ENCODE data around the gene LYPD5.

LYPD5 gene

DNA sequence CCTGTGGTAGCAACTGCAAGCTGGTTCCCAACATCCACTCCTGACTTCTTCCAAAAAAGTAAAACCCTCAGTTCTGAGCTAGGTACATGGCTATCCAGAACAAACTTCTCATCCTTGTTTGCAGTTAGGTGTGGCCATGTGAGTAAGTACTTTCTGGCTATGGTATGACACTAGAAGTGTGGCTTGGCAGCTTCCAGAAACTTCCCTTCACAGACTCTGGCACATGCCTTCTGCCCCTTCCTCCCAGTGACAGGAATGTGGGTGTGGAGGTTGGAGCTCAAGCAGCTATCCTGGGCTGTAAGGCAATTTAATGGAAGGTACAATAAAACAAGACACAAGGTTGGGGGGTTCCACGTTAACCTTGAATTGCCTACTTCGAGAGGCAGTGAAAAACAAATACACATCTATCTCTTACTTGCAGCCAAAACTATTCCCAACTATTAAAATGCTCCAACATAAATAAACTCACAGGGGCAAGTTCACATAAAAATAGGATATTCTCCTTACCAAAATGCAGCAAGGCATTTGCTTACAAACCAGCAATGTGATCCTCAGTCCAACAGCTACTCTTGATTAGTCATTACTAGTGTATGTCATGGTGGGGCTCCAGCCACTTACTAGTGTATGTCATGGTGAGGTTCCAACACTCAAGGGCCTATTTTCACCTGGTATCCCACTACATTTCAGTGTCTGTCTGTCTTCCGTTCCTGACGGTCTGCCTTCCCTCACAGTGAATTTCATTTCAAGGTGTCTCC is 50.6 kb downstream of the LYPD5 start:
- no peak for DNase-seq (ENCODE audit: low read depth)

GRCh38 chr19:43749898-43750297 is 52.3 kb downstream of the LYPD5 start:
- DNase-seq (ENCODE audit: low read depth): no peak

GRCh38 chr19:43749152-43749551 is 53.1 kb downstream of the LYPD5 start:
- DNase-seq (ENCODE audit: low read depth): no peak

GRCh38 chr19:43748685-43749084 is 53.6 kb downstream of the LYPD5 start:
- DNase-seq (ENCODE audit: low read depth): no peak

DNA sequence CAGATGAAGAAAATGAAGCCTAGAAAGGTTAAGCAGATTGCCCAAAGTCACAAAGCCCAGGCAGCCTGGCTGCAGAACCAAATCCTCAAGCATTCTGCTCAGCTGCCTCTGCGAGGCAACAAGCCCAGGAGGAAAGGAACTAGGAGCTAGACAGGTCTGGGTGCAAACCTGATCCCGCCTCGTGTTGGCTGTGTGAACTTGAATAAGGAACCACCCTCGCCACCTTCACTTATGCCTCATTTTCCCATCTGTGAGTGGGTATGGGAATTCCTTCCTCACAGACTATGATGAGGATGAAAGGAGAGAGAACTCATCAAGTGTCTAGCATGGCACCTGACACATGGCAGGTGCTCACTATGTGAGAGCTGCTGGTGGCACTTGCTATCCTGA is 54.0 kb downstream of the LYPD5 start:
- no peak for DNase-seq (ENCODE audit: low read depth)

- no peak for DNase-seq (ENCODE audit: low read depth)
Observed at GRCh38 chr19:43747557-43748204, 54.6 kb downstream of the LYPD5 start.

All from HS-5 (cell line).